ENCODE measurements around the gene ASTN2.

ASTN2 gene

DNA sequence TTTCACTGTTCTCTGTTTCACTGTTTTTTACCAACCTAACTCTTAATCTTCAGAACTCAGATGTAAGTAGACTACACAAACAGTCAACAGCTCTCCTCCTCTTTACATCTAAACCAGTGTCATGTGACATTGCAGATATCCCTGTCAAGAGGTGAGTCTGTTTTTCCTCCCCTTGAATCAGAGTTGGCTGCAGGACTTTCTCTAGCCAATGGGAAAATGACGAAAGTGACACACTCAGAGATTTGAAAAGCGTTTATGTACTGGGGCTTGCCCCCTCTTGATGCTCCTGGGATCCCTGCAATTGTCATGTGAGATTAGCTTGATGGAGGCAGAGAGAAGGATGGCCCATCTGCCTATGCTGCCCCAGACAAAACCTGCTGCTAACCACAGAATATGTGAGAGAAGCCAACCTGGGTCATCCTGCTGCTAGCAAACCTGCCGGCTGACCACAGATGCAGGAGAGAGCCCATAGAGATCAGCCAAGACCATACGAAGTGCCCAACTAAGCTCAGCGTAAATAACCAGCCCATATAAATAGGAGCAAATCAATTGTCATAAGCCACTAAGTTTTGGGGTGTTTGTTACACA, 111.1 kb downstream of the ASTN2 start:
- no peak for DNase-seq (ENCODE audit: low spot score)

DNA sequence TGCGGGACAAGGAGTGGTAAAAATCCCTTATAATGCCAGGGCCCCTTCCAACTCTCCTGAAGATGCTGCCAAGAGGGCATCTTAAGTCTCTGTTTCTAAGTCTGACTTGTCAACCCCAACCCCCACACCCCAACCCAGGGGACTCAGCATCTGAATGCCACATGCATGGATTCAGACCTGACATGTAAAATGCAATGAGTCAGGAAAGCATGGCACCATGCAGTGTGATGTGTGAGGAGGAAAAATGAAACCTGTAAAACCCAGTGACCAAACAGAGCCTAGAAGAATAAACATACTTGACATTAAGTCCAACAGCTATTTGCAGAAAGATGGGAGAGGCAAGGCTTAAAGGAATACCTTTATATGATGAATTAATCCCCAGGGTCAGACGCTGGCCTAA, 112.4 kb downstream of the ASTN2 start:
- no peak for DNase-seq (ENCODE audit: low spot score)

DNA sequence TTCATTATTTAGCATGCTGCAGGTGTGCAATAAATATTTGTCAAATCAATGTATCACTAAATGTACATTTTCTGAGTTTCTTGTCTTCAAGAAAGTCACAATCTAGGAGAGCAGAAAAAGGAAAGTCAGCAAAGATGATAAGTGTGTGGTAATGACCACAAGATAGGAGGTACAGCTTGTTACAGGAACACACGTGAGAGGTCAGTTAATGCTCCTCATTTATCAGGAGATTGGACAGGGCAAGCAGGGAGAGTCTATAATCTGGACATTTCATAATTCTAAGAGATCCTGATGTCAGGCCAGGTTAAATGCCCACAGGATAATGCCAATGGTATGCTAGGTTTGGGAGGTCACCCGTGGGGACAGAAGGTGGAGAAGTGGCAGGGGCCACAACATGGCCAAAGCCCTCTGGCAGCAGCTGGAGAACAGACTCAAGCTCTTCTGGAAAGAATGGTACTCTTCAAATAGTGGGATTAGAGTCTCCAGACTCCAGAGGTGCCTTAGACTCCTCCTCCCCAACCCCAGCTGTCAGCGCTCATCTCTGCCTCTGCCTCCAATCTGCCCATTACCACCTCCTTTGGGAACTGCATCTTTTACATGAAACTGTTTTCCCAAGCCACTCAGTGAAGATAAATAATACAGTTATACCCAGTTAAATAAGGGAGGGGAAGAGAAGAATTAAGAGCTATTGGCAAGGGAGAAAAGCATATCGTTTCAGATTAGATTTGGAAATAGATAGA, 114.3 kb downstream of the ASTN2 start:
- DNase-seq (ENCODE audit: low spot score): no peak

DNA sequence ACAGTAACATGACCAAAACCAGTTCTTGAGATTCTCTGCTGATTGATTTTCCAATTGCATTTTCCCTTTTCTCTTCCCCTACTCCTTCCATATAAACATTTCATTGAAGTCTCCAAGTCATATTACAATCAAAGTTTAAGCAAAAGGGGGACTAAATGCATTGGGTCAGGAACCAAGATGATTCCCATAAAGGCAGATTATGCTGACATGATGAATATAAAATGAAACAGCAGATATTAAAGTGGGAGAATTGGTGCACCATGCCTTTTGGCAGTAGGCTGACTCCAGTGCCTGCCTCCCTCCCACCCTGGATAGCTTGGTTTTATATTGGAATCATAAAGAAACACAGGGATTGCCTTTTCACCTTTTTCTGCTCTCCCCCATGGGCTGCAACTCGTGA, 118.4 kb downstream of the ASTN2 start:
- no peak for DNase-seq (ENCODE audit: low spot score)

DNA sequence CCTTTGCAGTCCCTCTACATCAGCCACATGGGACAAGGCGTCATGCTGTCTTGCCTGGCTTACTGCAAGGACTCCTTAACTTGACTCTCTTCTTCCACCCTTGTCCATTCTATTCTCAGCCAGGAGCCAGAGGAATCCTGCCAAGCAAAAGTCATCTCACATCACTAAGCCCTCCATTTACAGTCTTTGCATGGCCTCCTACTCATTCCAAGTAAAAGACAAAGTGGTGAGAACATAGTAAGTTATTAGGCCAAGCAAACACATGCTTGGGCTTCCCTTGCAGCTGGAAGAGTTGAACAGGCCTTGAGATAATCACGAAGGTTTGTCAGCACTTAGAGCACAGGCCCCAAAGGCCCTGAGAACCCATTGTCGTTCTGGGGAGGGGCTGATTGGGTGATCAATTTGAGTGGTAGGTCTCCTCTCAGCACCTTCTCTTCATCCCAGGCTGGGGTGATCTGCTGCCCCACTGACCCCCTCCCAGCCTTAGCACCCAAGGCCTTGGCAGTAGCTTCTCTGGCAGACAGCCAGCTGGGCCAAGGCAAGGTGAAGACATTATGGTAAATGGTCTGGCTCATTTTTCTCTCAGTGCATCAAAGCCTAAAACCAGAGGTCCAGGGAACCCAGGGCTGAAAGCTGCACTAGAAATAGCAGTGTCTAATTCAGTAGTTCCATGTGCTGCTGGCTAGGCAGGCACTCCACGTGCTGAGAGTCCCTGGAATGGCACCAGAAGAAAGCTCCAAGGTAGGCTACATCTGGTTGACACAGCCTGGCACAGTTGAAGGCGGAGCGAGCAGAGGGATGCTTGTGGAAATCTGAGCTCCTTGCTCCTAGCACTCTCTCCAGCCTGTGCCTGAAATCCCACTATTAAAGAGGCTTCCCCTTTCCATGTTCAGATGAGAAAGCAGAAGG, 121.4 kb downstream of the ASTN2 start:
- DNase-seq (ENCODE audit: low spot score): no peak

DNA sequence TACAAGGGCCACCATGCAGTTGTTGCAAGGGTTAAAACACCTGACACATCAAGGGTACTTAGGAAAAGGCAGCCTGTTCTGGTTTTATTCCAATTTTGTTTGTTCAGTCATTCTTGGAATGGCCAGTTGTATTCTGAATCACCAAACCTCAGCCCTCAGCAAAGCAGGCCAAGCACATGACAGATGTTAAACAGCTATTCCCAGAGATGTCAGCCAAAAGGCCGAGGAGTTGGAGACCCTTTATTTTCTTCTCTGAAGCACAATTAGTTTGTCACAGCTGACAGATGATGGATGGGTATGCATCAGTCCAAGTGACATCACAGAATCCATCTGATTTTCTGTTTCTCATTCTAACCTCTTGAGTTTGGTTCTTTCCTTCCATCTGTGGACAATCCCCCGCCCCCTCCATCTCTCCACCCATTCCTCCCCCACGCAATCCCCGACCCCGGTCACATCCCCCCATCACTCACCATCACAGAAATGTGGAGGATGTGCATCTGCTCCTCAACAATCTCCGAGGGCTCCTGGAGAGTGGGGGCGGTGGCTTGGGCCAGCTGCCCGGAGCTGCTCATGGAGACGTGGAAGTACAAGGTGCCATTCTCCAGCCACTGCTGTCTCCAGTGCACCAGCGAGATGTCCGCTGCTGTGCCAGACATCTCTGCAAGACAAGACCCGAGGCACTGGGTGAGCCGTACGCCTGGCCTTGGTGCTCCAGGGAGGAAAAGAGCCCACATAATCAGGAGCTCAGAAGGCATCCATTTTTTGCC, 123.8 kb downstream of the ASTN2 start:
- no peak for DNase-seq (ENCODE audit: low spot score)

DNA sequence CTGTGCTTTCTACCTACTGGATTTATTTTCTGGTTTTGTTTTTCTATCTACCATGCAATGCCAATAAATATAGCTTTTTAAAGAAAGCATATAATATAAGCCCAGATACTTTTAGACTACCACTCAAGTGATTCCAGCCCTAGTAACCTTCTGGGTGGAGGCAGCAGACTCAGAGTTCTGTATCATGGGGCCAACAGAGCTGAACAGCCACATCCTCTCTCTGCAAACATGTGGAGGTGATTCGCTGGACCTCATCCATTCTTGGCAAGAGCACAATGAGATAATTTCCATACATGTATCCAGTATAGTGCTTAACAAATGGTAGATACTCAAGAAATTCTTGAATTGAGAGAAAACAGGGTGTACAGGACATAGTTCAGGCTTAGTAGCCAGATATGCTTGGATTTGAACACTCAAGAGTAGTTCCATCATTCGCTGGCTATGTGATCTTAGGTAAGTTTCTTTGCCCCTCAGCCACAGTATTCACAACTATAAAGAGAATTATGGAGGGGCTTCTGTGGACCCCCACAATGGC, 124.5 kb downstream of the ASTN2 start:
- DNase-seq (ENCODE audit: low spot score): no peak

DNA sequence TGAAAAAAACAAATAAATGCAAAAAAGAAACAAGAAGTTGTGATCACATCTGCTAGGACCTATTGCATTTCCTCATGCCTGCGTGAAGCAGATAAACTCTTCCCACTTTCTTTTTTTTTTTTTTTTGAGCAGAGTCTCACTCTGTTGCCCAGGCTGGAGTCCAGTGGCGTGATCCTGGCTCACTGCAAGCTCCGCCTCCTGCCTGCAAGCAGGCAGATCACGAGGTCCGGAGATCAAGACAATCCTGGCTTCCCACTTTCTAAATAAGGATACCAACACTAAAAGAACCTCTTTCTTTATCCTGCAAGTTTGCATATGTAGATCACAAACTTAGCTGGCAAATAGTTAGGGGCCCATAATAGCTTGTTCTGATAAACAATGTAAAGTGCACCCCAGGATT, 128.6 kb downstream of the ASTN2 start:
- no peak for DNase-seq (ENCODE audit: low spot score)

DNA sequence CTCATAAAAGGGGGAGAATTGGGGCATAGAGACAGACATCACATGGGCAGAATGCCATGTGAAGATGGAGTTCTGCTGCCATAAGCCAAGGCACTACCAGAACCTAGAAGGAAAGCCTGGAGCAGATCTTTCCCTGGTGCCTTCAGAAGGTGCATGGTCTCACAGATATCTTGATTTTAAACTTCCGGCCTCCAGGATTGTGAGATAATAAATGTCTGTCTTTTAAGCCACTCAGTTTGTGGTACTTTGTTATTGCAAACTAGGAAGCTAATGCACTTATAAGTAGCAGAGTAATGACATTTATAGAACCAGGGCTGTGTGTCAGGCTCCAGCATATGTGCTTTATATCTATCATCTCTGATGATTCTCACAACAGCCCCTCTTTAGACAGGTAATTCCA, 130.4 kb downstream of the ASTN2 start:
- no peak for DNase-seq (ENCODE audit: low spot score)

DNA sequence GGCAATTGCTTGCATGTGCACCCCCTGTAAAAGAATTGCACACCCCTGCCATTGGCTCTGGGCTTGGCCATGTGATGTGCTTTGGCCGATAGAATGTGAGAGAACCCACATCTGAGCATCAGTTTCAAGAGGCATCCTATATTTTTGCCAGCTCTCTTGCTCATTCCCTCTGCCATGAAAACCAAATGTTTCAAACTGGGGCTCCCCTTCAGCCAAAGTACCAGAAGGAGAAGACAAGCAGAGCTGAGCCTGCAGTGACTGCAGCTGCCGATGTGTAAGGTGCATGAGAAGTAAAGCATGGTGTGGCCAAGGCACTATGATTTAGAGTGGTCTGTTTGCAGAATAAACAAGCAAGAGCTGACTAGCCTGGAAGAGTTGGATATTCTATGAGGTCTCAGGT, 132.3 kb downstream of the ASTN2 start:
- DNase-seq (ENCODE audit: low spot score): no peak

DNA sequence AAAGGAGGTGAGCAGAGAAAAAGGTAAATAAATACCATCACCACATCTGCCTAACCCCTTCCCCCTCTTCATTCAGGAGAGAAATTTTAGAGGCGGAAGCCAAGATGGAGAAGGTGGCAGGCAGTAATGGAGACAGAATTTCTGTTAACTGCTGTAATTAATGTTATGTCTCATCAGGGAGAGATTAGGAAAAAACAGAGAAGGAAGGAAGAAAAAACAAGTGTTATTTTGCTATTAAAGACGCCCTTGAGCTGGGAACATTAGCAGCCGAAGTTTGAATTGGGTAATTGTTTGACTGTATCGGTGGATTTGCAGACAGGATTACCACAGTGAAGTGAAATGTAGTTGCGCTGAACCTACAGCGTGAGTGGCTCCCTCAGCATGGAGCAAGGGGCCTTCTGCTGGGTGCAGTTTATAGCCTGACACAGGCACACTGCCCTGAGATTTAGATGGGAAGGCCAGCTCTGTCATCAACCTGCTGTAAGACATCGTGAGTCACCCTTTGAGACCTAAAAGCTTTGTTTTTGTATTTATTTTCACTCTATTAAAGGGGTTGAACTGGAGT, 136.3 kb downstream of the ASTN2 start:
- no peak for DNase-seq (ENCODE audit: low spot score)

DNA sequence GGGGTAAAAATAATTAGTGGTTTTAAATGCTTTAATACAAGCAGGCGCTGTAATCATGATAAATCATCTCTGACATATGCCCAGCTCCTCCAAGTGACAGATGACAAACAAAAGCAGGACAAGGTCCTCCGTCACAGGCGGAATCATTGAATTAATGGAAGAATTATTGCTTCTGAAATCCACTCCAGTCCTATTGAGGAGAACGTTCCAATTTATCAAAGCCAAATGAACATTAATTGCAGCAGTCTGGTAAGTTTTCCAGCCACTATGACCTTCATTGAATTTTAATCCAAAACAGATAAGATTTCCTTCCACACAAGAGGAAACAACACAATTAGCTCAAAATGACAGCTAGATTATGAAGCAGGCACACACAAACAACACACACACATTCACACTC, 136.8 kb downstream of the ASTN2 start:
- no peak for DNase-seq (ENCODE audit: low spot score)

DNA sequence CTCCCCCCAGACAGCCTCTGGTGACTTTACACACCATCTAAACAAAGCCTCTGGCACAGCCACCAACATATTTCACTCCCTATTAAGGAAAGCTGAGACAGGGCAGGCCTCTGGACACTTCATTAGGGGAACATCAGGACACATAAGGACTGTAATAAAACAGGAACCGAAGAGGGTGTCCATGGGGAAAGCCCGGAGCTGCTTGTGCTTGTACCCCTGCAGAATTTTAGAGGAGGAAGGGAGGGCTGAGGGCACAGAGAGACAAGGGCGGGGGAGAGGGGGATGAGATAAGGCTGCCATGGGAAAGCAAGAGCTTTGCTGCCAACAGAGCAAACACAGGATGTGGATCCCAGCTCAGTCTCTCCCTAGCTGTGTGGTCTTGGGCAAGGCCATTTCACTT, 138.4 kb downstream of the ASTN2 start:
- DNase-seq (ENCODE audit: low spot score): no peak

DNA sequence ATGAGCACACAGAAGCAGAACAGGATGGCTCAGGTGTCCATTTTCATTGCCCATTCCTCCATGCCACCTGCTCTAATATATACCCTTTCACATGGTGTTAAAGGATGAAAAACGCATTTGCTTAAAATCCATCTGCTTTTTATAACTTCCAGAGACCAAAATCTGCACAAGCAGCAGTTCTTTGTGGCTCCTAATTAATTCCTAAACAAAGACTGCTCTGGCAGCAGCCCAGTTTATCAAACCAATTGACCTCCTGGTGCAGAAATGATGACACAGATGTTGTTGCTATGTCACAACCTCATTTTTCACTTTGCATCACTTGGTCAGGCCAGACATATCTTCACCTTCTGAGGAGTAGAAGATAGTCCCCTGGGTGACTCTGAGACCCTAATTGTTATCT, 141.2 kb downstream of the ASTN2 start:
- DNase-seq (ENCODE audit: low spot score): no peak

DNA sequence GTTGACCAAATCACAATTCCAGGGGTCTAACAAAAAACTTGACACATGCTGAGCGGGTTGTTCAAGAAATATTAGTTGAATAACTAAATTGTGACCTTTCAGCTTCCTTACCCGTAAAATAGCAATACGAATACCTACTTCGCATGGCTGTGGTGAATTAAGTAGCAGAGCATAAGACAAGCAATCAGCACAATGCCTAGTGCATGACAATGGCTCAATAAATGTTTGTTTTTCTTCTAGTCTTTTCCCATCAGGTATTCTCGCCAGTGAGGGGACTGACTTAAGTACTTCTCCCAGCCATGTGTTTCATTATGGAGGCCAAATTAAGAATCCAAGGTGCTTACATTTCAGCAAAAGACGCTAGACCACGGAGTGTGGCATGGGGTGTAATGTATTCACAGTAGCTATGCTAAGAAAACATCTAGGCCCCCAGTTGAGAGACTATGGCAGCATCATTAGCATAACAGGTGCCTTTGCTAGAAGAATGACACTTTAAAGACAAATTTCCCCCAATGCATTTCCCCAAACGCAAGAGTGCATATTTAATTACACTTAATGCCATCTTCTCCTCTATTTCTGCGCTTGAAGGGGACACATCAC, 145.9 kb downstream of the ASTN2 start:
- no peak for DNase-seq (ENCODE audit: low spot score)

DNA sequence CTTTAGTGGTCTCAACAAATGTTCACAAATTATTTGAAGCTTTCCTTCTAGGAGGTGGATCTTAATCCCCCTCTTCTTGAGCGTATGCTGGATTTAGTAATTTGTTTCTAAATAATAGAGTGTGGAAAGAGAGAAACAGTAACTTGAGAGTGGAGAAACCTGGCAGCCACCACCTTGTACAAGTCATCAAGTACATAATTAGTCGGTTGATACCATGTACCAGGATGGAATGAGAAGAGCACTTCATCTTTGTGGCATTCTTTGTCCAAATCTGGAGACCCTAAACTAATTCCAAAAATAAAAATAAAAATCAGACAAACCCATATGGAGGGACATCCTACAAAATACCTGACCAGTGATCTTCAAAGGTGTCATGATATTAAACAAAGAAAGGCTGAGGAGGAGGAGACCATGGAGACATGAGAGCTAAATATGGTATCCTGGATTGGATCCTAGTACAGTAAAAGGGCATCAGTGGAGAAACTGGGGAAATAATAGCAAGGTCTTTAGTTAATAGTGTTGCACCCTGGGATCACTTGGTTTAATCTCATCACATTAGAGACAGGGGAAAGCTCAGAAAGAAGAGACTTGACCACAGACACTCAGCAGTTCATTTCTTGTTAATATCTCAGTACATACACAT, 147.9 kb downstream of the ASTN2 start:
- DNase-seq (ENCODE audit: low spot score): no peak

DNA sequence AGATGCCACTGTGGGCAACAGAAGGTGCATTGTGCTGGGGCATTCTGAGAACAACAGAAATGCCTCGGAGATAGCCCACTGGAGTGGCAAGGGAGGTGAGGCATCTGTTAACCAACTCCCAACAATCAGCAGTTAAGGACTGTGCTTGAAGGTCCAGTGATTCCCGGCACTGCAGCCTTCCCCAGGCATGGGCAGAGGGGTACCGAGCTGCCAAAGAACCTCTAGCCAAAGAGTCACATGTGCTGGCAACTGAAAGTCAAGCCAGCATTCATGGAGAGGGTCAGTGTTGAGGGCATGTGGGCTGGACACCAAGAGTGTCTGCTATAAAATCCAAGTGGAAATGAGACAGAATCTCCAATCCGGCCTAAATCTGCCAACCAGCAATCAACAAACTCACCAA, 149.6 kb downstream of the ASTN2 start:
- DNase-seq (ENCODE audit: low spot score): no peak

DNA sequence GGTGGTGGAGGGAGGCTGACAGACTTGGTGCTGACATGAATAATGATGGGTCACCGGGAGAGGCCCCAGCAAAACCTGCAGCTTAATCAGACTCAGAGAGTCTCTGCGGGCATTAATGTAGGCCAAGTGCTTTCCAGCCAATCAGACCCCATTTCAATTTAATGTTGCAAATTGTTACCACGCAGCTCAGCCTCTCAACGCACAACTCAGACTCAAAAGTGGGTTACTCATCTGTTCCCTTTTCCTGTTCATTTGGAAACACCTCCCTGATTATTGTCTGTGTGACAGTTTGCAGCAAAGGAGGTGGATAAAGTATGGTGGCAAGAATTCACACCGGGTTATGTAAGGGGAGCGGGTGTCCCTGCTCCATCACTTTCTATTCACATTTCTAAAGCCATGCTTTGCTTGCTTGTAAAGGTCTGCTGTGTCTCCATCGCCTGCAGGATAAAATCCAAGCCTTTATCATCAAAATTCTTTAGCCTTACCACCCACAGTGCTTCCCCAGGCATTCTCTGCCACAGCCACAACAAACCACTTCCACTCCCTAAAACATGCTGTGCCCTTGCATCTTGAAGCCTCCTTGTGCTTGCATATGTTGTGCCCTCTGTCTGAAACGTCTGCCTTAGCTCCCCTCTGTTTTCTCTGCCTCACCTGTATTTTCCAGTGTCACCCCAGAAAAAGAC, 156.5 kb downstream of the ASTN2 start:
- no peak for DNase-seq (ENCODE audit: low spot score)

DNA sequence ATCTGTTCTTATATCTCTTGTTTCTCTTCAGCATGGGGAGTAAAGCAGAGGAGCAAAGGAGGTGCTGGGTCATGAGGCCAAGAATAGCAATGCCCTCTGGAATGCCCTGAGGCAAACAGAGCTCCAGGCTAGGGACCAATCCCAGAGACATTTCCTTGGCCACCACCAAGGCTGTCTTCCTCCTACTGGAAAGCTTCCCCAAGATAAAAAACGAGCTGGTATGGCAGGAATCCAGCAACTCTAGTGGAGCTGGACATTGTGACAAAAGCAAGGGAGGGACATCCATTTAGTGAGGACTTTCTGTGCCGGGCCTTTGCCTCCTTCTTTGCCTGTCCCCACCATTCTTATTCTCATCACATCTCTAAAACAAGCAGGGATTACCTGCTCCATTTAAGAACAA, 161.6 kb downstream of the ASTN2 start:
- DNase-seq (ENCODE audit: low spot score): no peak

DNA sequence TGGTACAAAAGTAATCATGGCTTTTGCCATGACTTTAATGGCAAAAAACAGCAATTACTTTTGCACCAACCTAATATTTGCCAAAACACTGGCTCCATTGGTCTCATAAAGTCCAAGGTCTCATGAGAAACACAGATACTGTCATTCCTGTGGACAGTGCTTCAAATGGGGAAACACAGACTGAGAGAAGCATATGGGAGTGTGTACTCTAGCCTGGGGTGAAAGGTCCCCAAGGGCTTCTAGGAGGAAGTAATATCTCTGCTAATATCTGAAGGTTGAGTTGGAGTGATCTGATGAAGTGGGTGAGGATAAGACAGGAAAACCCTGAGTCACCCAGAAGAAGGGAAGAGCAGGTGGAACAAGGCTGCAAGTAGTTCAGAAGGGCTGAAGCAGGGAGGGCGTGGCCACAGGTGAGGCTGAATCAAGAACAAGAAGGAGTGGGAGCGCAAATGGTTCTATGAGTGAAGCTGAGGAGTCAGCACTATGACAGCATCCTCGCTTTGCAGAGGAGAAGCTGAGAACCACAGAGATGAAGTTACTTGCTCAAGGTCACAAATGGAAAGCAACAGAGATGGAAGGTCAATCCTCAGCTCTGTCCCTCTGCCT, 164.1 kb downstream of the ASTN2 start:
- no peak for DNase-seq (ENCODE audit: low spot score)

All from COLO829 (cell line).